B cell (primary cell): ENCODE measurements around the gene CHD9. TPM values are rescaled to one million over a fixed set of nuclear protein-coding genes. Genes with fewer than 3 reads are reported as not detected.

Experiments
- ATAC-seq: fragments of 200-7000 bp; cut with Tn5 transposase; one replicate; pipeline ENCODE4 v1.10.0; 2021; ENCODE audit warnings: low read depth, mild to moderate bottlenecking, moderate number of reproducible peaks, moderate library complexity
- CTCF ChIA-PET: fragments of 350-600 bp; sonication (Branson Sonifier 250); formaldehyde crosslinking; loops from one replicate; lab custom pipeline; 2021; ENCODE audit warnings: antibody characterized with exemption, inconsistent platforms; lab: Charles Lee
- POLR2A ChIA-PET: fragments of 350-600 bp; sonication (Branson Sonifier 250); formaldehyde crosslinking; loops from one replicate; lab custom pipeline; 2021; ENCODE audit warnings: antibody characterized with exemption; lab: Charles Lee
- DNase-seq: peaks from one replicate; pipeline ENCODE4 v3.0.0; 2013
- H2AFZ ChIP-seq: 2 replicates; pipeline ENCODE4 v1.6.1; 2012; ENCODE audit warnings: mild to moderate bottlenecking, low read depth, low read length; ENCODE audit not compliant: insufficient read depth, poor library complexity, severe bottlenecking
- H3K27ac ChIP-seq, 2 donors: 1 replicate in 1 of 2; 2 replicates in 1 of 2; pipeline ENCODE4 v1.5.1; 2012 to 2013; ENCODE audit warnings: low read length in 2 of 2, mild to moderate bottlenecking in 2 of 2, moderate library complexity in 1 of 2
- H3K27me3 ChIP-seq, 4 experiments: fragments of 200-600 bp in 1 of 4; sonication (generic) in 1 of 4; replicated peaks in 1 of 4; 1 replicate in 2 of 4; 2 replicates in 2 of 4; pipeline versions ENCODE4 v1.6.1 to v1.7.0; 2013 to 2016; ENCODE audit warnings: low read length in 3 of 4, mild to moderate bottlenecking in 2 of 4, mixed read lengths in 1 of 4, moderate library complexity in 1 of 4; ENCODE audit not compliant: insufficient read depth in 4 of 4, control insufficient read depth in 3 of 4; ENCODE audit errors: control extremely low read depth in 1 of 4
- H3K36me3 ChIP-seq, 2 experiments: replicated peaks in 1 of 2; 1 replicate in 1 of 2; 2 replicates in 1 of 2; pipeline versions ENCODE4 v1.6.1 to v1.7.1; 2013; ENCODE audit warnings: low read length in 1 of 2; ENCODE audit not compliant: insufficient read depth in 2 of 2, control insufficient read depth in 1 of 2; ENCODE audit errors: control extremely low read depth in 1 of 2, extremely low read depth in 1 of 2
- H3K4me1 ChIP-seq, 2 donors: fragments of 200-600 bp in 1 of 2; sonication (generic) in 1 of 2; 1 replicate in 1 of 2; 2 replicates in 1 of 2; pipeline versions ENCODE4 v1.5.1 to v1.6.1; 2013 to 2017; ENCODE audit warnings: low read length in 2 of 2; ENCODE audit not compliant: control insufficient read depth in 2 of 2, insufficient read depth in 2 of 2
- H3K4me2 ChIP-seq: replicated peaks from 2 replicates; pipeline ENCODE3; 2012; ENCODE audit warnings: mild to moderate bottlenecking, low read depth, low read length; ENCODE audit not compliant: poor library complexity, severe bottlenecking
- H3K4me3 ChIP-seq, 5 experiments: fragments of 200-600 bp in 1 of 5; sonication (generic) in 1 of 5; 1 replicate in 3 of 5; 2 replicates in 2 of 5; pipeline versions ENCODE4 v1.5.1 to v1.7.0; 2011 to 2016; ENCODE audit warnings: low read length in 4 of 5, mild to moderate bottlenecking in 4 of 5, low read depth in 2 of 5, control low read depth in 1 of 5, moderate library complexity in 1 of 5; ENCODE audit not compliant: insufficient read depth in 1 of 5; ENCODE audit errors: control extremely low read depth in 1 of 5, extremely low read depth in 1 of 5
- H3K79me2 ChIP-seq: fragments of 200-600 bp; sonication (generic); one replicate; pipeline ENCODE4 v1.6.0; 2016; ENCODE audit warnings: low read length; ENCODE audit not compliant: control insufficient read depth, insufficient read depth
- H3K9ac ChIP-seq: fragments of 200-600 bp; sonication (generic); 2 replicates; pipeline ENCODE4 v1.6.1; 2017; ENCODE audit warnings: mild to moderate bottlenecking, low read length, moderate library complexity
- H3K9me3 ChIP-seq, 3 donors: one replicate each; pipeline versions ENCODE4 v1.6.1 to v1.7.1; 2013; ENCODE audit warnings: low read length in 2 of 3; ENCODE audit not compliant: control insufficient read depth in 2 of 3, insufficient read depth in 1 of 3; ENCODE audit errors: control extremely low read depth in 1 of 3
- H4K20me1 ChIP-seq: 2 replicates; pipeline ENCODE4 v1.6.0; 2012; ENCODE audit warnings: mild to moderate bottlenecking, low read length; ENCODE audit not compliant: insufficient read depth, control insufficient read depth, poor library complexity, severe bottlenecking
- H3K27ac Mint-ChIP-seq: one replicate; pipeline ENCODE4 v1.8.0; 2021; ENCODE audit warnings: mixed read lengths
- H3K27me3 Mint-ChIP-seq: one replicate; pipeline ENCODE4 v1.8.0; 2021; ENCODE audit warnings: mixed read lengths
- H3K4me1 Mint-ChIP-seq: one replicate; pipeline ENCODE4 v1.8.0; 2021; ENCODE audit warnings: mixed read lengths
- H3K4me3 Mint-ChIP-seq: one replicate; pipeline ENCODE4 v1.8.0; 2021; ENCODE audit warnings: mixed read lengths
- H3K9me3 Mint-ChIP-seq: one replicate; pipeline ENCODE4 v1.8.0; 2022; ENCODE audit warnings: mixed read lengths; ENCODE audit not compliant: insufficient read depth
- EZH2 ChIP-seq: IDR thresholded peaks from 2 replicates; pipeline ENCODE4 v1.6.1; 2012; ENCODE audit warnings: borderline replicate concordance, low read depth, mild to moderate bottlenecking, moderate library complexity, low read length; ENCODE audit not compliant: insufficient read depth, poor library complexity, severe bottlenecking
- WGBS: methylation state at CpG from one replicate; pipeline ENCODE4 v1.1.5; 2013; ENCODE audit warnings: missing lambda C conversion rate; ENCODE audit not compliant: insufficient coverage; 5-methylcytosine and 5-hydroxymethylcytosine counted together
- intact Hi-C: fragments of 100-400 bp; cut with micrococcal nuclease; formaldehyde crosslinking; loops from one replicate; pipeline ENCODE4 v1.10.0; 2022
- polyA minus RNA-seq: library from RNA; depleted of rRNA, polyadenylated mRNA; stranded (reverse); fragments of >200 nt; gene quantifications from 2 replicates; pipeline ENCODE4 v1.2.3, GENCODE V29; 2012
- polyA plus RNA-seq: library from polyadenylated mRNA; depleted of rRNA; stranded (reverse); fragments of >200 nt; gene quantifications from 2 replicates; pipeline ENCODE4 v1.2.3, GENCODE V29; 2012
- total RNA-seq, 2 donors: library from RNA; stranded (reverse); fragments of 120-200 nt in 1 of 2; gene quantifications; 1 replicate in 1 of 2; 2 replicates in 1 of 2; pipeline versions ENCODE4 v1.2.3 to v1.2.4, GENCODE V29; 2013 to 2022
- TF ChIP-seq, protein P1 (sequence below): fragments of 200-600 bp; IDR thresholded peaks from one replicate; pipeline ENCODE4 v1.8.0; 2022; ENCODE audit warnings: antibody characterized with exemption, mild to moderate bottlenecking

Gene CHD9, protein sequence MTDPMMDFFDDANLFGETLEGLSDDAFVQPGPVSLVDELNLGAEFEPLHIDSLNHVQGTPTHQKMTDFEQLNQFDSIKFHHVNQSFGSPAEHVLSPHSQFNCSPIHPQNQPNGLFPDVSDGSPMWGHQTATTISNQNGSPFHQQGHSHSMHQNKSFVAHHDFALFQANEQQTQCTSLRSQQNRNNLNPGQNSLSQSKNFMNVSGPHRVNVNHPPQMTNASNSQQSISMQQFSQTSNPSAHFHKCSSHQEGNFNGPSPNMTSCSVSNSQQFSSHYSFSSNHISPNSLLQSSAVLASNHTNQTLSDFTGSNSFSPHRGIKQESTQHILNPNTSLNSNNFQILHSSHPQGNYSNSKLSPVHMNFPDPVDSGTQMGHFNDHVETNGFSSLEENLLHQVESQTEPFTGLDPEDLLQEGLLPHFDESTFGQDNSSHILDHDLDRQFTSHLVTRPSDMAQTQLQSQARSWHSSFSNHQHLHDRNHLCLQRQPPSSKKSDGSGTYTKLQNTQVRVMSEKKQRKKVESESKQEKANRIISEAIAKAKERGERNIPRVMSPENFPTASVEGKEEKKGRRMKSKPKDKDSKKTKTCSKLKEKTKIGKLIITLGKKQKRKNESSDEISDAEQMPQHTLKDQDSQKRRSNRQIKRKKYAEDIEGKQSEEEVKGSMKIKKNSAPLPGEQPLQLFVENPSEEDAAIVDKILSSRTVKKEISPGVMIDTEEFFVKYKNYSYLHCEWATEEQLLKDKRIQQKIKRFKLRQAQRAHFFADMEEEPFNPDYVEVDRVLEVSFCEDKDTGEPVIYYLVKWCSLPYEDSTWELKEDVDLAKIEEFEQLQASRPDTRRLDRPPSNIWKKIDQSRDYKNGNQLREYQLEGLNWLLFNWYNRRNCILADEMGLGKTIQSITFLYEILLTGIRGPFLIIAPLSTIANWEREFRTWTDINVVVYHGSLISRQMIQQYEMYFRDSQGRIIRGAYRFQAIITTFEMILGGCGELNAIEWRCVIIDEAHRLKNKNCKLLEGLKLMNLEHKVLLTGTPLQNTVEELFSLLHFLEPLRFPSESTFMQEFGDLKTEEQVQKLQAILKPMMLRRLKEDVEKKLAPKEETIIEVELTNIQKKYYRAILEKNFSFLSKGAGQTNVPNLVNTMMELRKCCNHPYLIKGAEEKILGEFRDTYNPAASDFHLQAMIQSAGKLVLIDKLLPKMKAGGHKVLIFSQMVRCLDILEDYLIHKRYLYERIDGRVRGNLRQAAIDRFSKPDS (N-terminal part only)
- total RNA-seq, result 97.5 and 102 TPM in 2 replicates
- total RNA-seq (2013), result 113 TPM
- 12.2 and 19.2 TPM in 2 replicates for polyA plus RNA-seq
- polyA minus RNA-seq, result 27.7 and 47.2 TPM in 2 replicates

DNA sequence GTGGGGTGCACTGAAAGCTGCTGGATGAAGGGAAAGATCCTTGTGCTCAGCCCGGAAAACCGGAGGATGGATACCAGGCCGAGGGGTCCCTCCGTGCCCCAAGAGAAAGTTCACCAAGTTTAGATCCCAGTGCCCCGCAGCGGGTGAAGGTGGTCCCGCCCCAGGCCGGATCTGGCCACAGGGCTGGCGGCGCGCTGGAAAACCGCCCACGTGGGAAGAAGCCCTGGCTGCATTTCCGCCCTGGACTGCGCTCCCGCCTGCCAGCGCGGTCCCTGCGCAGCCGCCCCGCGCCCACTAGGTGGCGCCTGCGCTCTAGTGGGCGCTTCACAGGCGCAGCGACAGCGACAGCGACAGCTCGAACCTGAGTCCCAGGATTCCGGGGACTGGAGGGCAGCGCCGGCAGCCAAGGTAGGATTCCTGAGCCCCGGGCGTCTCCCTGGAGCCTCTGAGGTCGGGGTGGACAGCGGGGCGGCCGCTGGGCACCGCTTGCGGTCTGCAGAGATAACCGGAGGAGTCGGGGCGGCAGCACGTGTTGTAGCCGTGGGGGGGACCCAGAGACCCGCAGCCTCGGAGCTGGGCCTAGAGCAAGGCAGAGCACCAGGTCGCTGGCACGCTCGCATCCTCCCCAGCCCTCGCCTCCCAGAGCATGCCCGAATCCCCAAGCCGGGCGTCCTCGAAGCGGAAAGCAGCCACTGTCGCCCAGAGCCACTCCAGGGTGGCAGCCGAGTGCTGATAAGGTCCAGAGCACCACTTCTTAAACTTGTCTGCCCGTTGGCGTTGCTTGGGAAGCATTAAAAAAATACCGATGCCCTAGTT lies at the start of gene CHD9:
TSS of gene CHD9 (plus strand) at position 322 of the 816 bp plus-strand sequence. CDS start 101,099 bp downstream, outside the sequence.
- no peaks in the 10 kb centered on the region for H4K20me1 ChIP-seq
- H3K4me2 ChIP-seq, result peak within 1 kb of the TSS; percentile 89
- intact Hi-C loops, result loop anchor here (1.0 to 2.0 kb wide), 7 partner anchors 9 to 380 kb away; no protein-coding TSS in a partner anchor
- under 1% methylated on average over 59 of the region's 62 CpGs for WGBS
- Mint-ChIP-seq H3K27me3 (no peaks in the 10 kb centered on the region), H3K4me1 (peaks cover 43% of the 10 kb centered on the region), H3K9me3 (no peaks in the 10 kb centered on the region), H3K27ac (peak within 1 kb of the TSS; percentile 97), H3K4me3 (peak within 1 kb of the TSS; percentile 98)
- peak within 1 kb of the TSS; percentile 49 to 83 (median 78) for H3K4me3 ChIP-seq
- no peaks in the 10 kb centered on the region for H3K27me3 ChIP-seq
- ChIA-PET CTCF (interaction anchor here (0.6 to 4.8 kb wide), 48 partner anchors 9 to 863 kb away, joined by 3 to 111 read pairs (median 6); no protein-coding TSS in a partner anchor), POLR2A (interaction anchor here (0.6 to 1.2 kb wide), 6 partner anchors 44 to 83 kb away, joined by 3 to 15 read pairs (median 6); no protein-coding TSS in a partner anchor)
- H3K36me3 ChIP-seq, result no peaks in the 10 kb centered on the region
- H3K4me1 ChIP-seq, result peaks cover 35 to 53% of the 10 kb centered on the region in 2 donors
- peak within 1 kb of the TSS; percentile 79 for H3K9ac ChIP-seq
- H3K27ac ChIP-seq, result peak within 1 kb of the TSS; percentile 65 to 82
- ATAC-seq (peak; percentile 87), DNase-seq (peak; percentile 91)
- peak within 1 kb of the TSS; percentile 97 for H2AFZ ChIP-seq
- H3K9me3 ChIP-seq, result no peaks in the 10 kb centered on the region
- peaks cover 54% of the 10 kb centered on the region for H3K79me2 ChIP-seq
- TF ChIP-seq, protein P1, sequence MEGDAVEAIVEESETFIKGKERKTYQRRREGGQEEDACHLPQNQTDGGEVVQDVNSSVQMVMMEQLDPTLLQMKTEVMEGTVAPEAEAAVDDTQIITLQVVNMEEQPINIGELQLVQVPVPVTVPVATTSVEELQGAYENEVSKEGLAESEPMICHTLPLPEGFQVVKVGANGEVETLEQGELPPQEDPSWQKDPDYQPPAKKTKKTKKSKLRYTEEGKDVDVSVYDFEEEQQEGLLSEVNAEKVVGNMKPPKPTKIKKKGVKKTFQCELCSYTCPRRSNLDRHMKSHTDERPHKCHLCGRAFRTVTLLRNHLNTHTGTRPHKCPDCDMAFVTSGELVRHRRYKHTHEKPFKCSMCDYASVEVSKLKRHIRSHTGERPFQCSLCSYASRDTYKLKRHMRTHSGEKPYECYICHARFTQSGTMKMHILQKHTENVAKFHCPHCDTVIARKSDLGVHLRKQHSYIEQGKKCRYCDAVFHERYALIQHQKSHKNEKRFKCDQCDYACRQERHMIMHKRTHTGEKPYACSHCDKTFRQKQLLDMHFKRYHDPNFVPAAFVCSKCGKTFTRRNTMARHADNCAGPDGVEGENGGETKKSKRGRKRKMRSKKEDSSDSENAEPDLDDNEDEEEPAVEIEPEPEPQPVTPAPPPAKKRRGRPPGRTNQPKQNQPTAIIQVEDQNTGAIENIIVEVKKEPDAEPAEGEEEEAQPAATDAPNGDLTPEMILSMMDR, result peak; percentile 99
- no peak for TF ChIP-seq EZH2
